Neural cell (in vitro differentiated cells): ENCODE measurements around the gene LDLRAD3.

ENCODE experiments used
- EP300 ChIP-seq: fragments of 450-650 bp; conservative IDR thresholded peaks from 2 replicates; pipeline ENCODE4 v1.6.1; 2014; ENCODE audit warnings: antibody characterized with exemption, mild to moderate bottlenecking, moderate library complexity; ENCODE audit not compliant: poor library complexity, severe bottlenecking
- EZH2 ChIP-seq: fragments of 200-600, 300-800 bp; shearing (Covaris generic), sonication (generic); IDR thresholded peaks from 2 replicates; pipeline ENCODE4 v1.6.1; 2014; ENCODE audit warnings: antibody characterized with exemption, low read length, borderline replicate concordance, mild to moderate bottlenecking; ENCODE audit not compliant: insufficient read depth, poor library complexity, severe bottlenecking
- POLR2AphosphoS5 ChIP-seq: IDR thresholded peaks from 2 replicates; pipeline ENCODE4 v1.6.1; 2012
- RAD21 ChIP-seq: fragments of 450-650 bp; conservative IDR thresholded peaks from 2 replicates; pipeline ENCODE4 v1.6.1; 2014; ENCODE audit warnings: antibody characterized with exemption, mild to moderate bottlenecking, moderate library complexity
- TAF1 ChIP-seq: IDR thresholded peaks from 2 replicates; pipeline ENCODE4 v1.6.1; 2012; ENCODE audit warnings: low read depth
- TF ChIP-seq, protein P1 (sequence below): fragments of 450-650 bp; IDR thresholded peaks from 2 replicates; pipeline ENCODE4 v1.5.1; 2014; ENCODE audit warnings: antibody characterized with exemption, mild to moderate bottlenecking, moderate library complexity; ENCODE audit not compliant: poor library complexity, severe bottlenecking

DNA sequence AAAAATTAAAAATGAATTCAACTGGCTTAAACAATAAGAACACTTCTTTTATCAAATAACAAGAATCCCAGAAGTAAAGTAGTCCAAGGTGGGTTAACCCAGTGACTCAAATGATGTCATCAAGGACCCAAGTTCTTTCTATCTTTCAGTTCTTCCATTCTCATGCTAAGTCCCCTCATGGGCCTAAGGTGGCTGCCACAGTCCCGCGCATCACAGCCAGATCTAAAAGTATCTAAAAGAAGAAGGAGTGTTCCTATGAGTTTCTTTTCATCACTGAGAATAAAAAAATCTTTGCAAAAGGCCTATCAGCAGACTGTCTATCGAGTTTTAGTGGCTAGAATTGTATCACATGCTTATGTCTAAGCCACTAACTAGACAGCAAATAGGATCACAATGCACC is 37.2 kb upstream of the LDLRAD3 start:
- TF ChIP-seq, protein P1, sequence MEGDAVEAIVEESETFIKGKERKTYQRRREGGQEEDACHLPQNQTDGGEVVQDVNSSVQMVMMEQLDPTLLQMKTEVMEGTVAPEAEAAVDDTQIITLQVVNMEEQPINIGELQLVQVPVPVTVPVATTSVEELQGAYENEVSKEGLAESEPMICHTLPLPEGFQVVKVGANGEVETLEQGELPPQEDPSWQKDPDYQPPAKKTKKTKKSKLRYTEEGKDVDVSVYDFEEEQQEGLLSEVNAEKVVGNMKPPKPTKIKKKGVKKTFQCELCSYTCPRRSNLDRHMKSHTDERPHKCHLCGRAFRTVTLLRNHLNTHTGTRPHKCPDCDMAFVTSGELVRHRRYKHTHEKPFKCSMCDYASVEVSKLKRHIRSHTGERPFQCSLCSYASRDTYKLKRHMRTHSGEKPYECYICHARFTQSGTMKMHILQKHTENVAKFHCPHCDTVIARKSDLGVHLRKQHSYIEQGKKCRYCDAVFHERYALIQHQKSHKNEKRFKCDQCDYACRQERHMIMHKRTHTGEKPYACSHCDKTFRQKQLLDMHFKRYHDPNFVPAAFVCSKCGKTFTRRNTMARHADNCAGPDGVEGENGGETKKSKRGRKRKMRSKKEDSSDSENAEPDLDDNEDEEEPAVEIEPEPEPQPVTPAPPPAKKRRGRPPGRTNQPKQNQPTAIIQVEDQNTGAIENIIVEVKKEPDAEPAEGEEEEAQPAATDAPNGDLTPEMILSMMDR, result no peak
- no peak for TF ChIP-seq EP300
- TF ChIP-seq POLR2AphosphoS5, result no peak
- no peak for TF ChIP-seq TAF1
- no peak for TF ChIP-seq EZH2
- no peak for TF ChIP-seq RAD21
